GM23338 (cell line): ENCODE measurements around the gene ZNF627. TPM values are rescaled to one million over a fixed set of nuclear protein-coding genes. Genes with fewer than 3 reads are reported as not detected.

Source experiments
- ETS1 ChIP-seq: IDR thresholded peaks from 2 replicates; pipeline ENCODE4 v1.6.1; 2016; ENCODE audit warnings: antibody characterized with exemption
- EZH2 ChIP-seq: fragments of 200-600 bp; sonication (generic); IDR thresholded peaks from one replicate; pipeline ENCODE4 v1.8.0; 2017; ENCODE audit warnings: antibody characterized with exemption, mild to moderate bottlenecking, low read depth; ENCODE audit not compliant: unreplicated experiment
- EZH2phosphoT487 ChIP-seq: fragments of 200-600 bp; sonication (generic); IDR thresholded peaks from one replicate; pipeline ENCODE4 v1.8.1; 2018; ENCODE audit warnings: antibody characterized with exemption; ENCODE audit not compliant: unreplicated experiment
- NANOG ChIP-seq: IDR thresholded peaks from 2 replicates; pipeline ENCODE4 v1.6.1; 2016; ENCODE audit warnings: antibody characterized with exemption, borderline replicate concordance
- REST ChIP-seq: IDR thresholded peaks from one replicate; pipeline ENCODE4 v1.6.1; 2018; ENCODE audit warnings: antibody characterized with exemption; ENCODE audit not compliant: unreplicated experiment
- ZNF331 ChIP-seq: fragments of 250-450 bp; sonication (Bioruptor Pico); IDR thresholded peaks from 2 replicates; pipeline ENCODE4 v1.5.0; 2020; ENCODE audit warnings: low read depth, mild to moderate bottlenecking, moderate library complexity
- ZNF462 ChIP-seq: fragments of 250-450 bp; sonication (Bioruptor Pico); IDR thresholded peaks from 2 replicates; pipeline ENCODE4 v1.5.0; 2020; ENCODE audit warnings: mild to moderate bottlenecking, moderate library complexity
- polyA plus RNA-seq: library from polyadenylated mRNA; unstranded; fragments of >200 nt; fragmentation: Nextera tagmentation; extraction: Ambion mirVana; gene quantifications from 2 replicates; pipeline ENCODE4 v1.2.1, GENCODE V29; 2016
- total RNA-seq: library from RNA; depleted of rRNA; stranded (reverse); fragments of >200 nt; shearing (Covaris generic); gene quantifications from 2 replicates; pipeline ENCODE4 v1.2.3, GENCODE V29; 2014

Gene ZNF627
- total and polyA plus RNA-seq, 2 experiments from 2014 or later, result 9.0 to 15.4 TPM

GRCh38 chr19:11624069-11624463 is 26.8 kb downstream of the ZNF627 start (continued):
- TF ChIP-seq ZNF462 (CRISPR knock-in tag), result no peak
- TF ChIP-seq EZH2phosphoT487, result no peak
- TF ChIP-seq ETS1, result no peak
- no peak for TF ChIP-seq NANOG
- TF ChIP-seq ZNF331 (CRISPR knock-in tag), result no peak
- TF ChIP-seq EZH2, result no peak
- no peak for TF ChIP-seq REST
